AG09309 (cell line): ENCODE data around the gene SFXN5.
"Not testable (repeated sequence)": the region's sequence is repeated elsewhere in the genome, so short reads cannot be mapped to it uniquely, and the experiment has no call there.

Experiments used
- DNase-seq: peaks from one replicate; pipeline ENCODE4 v3.0.0-alpha.2; 2010; ENCODE audit warnings: low read depth
- H3K4me3 ChIP-seq: 2 replicates; pipeline ENCODE4 v1.5.1; 2011; ENCODE audit warnings: mild to moderate bottlenecking, low read depth, low read length, moderate library complexity; ENCODE audit not compliant: control insufficient read depth
- CTCF ChIP-seq: IDR thresholded peaks from 2 replicates; pipeline ENCODE4 v1.5.1; 2011; ENCODE audit warnings: mild to moderate bottlenecking, low read depth, low read length, inconsistent platforms; ENCODE audit not compliant: insufficient read depth, control insufficient read depth; ENCODE audit errors: missing control alignments

The SFXN5 gene

GRCh38 chr2:72913486-72914205 lies 157.9 kb downstream of the SFXN5 start:
- no peak for TF ChIP-seq CTCF
- no peak overlapping the region for H3K4me3 ChIP-seq
- no peak for DNase-seq

GRCh38 chr2:72911256-72911655 lies 160.3 kb downstream of the SFXN5 start:
- no peak overlapping the region for H3K4me3 ChIP-seq
- no peak for DNase-seq
- TF ChIP-seq CTCF: no peak

GRCh38 chr2:72908741-72909140 lies 162.8 kb downstream of the SFXN5 start:
- H3K4me3 ChIP-seq: no peak overlapping the region
- no peak for TF ChIP-seq CTCF

GRCh38 chr2:72907369-72907768 lies 164.1 kb downstream of the SFXN5 start:
- not testable (repeated sequence) for H3K4me3 ChIP-seq, DNase-seq

More at GRCh38 chr2:72908741-72909140, 162.8 kb downstream of the SFXN5 start:
- no peak for DNase-seq

- DNase-seq: no peak
- TF ChIP-seq CTCF: no peak
- no peak overlapping the region for H3K4me3 ChIP-seq
Observed at GRCh38 chr2:72901426-72901825, 170.1 kb downstream of the SFXN5 start.

- TF ChIP-seq CTCF: no peak
- no peak overlapping the region for H3K4me3 ChIP-seq
- DNase-seq: no peak
Observed at GRCh38 chr2:72900191-72900825, 171.2 kb downstream of the SFXN5 start.

- no peak for TF ChIP-seq CTCF
- H3K4me3 ChIP-seq: no peak overlapping the region
- no peak for DNase-seq
Observed at GRCh38 chr2:72898585-72898906, 173.0 kb downstream of the SFXN5 start.
